ENCODE measurements around the gene MAG. TPM values are rescaled to one million over a fixed set of nuclear protein-coding genes. Genes with fewer than 3 reads are reported as not detected.

MAG gene
- total and polyA plus RNA-seq, 9 of the 15 experiments (the other 6 are each of a cell fraction or from before 2014, with no cell fraction given): 0.11 to 10.0 (median 1.6) TPM

GRCh38 chr19:35328851-35329285 is 36.9 kb downstream of the MAG start, which contains the start of gene CD22:
CD22 (plus strand) TSS chr19:35329187; CDS start chr19:35332041, 2,854 bp downstream.
- intact Hi-C loops (cut with micrococcal nuclease): no loop called here
- Histone ChIP-seq H4K20me1 (replicated peaks; ENCODE audit: control insufficient read depth, insufficient read depth, low read length) (no peaks in the 10 kb centered on the region), H3K79me2 (ENCODE audit: control insufficient read depth, insufficient read depth, low read length) (no peaks in the 10 kb centered on the region), H3K4me1 (replicated peaks in 1 of 2; ENCODE audit: control insufficient read depth in 2 of 2, insufficient read depth in 2 of 2, low read length in 2 of 2) (peaks cover 2 to 12% of the 10 kb centered on the region in 2 experiments; a peak in 4 of 5 replicates), H3K4me3 (no peak within 1 kb of the TSS), H3K9me3 (replicated peaks; ENCODE audit: control insufficient read depth, insufficient read depth, low read depth, low read length) (no peaks in the 10 kb centered on the region), H3K36me3 (ENCODE audit: control insufficient read depth, insufficient read depth, low read length) (no peaks in the 10 kb centered on the region), H3K9ac (ENCODE audit: insufficient read depth in 1 of 2, low read depth in 2 of 2, low read length in 2 of 2) (no peak within 1 kb of the TSS), H3K27ac (ENCODE audit: extremely low read depth, low read depth, low read length) (no peak within 1 kb of the TSS), H3K4me2 (ENCODE audit: insufficient read depth, low read length) (no peak within 1 kb of the TSS), H3K27me3 (ENCODE audit: control insufficient read depth in 2 of 2, insufficient read depth in 2 of 2, low read length in 2 of 2) (no peaks in the 10 kb centered on the region), H2AFZ (ENCODE audit: low read depth, low read length) (no peak within 1 kb of the TSS), H3K9me1 (ENCODE audit: control insufficient read depth, insufficient read depth, low read length) (no peaks in the 10 kb centered on the region)
- ChIA-PET POLR2A (interaction anchor here (0.7 kb wide), 1 partner anchor 48 kb away, joined by 3 read pairs; no protein-coding TSS in a partner anchor), CTCF (ENCODE audit: low intra/inter-chr PET ratio) (no interaction called here)
- DNase-seq (ENCODE audit: extremely low read depth in 1 of 4, low spot score in 3 of 4) (no peak), FAIRE-seq (no peak), ATAC-seq (no peak)
- 51% methylated on average over 12 of the region's 12 CpGs for WGBS (ENCODE audit: insufficient coverage, low coverage, missing lambda C conversion rate)
- in situ Hi-C loops (cut with MboI): no loop called here
- TF ChIP-seq NELFE (IDR thresholded peaks at IDR 0.05; ENCODE audit: insufficient read depth, insufficient read length) (no peak), DNMT1 (IDR thresholded peaks at IDR 0.05) (no peak), PRDM10 (IDR thresholded peaks at IDR 0.05; ENCODE audit: partially characterized antibody) (peak; percentile 72), HNRNPL (IDR thresholded peaks at IDR 0.05; ENCODE audit: low read depth, low read length) (no peak), MAFG (tag; conservative IDR thresholded peaks at IDR 0.05) (no peak), FOXK2 (conservative IDR thresholded peaks at IDR 0.05 in 1 of 2, IDR thresholded peaks at IDR 0.05 in 1 of 2; ENCODE audit: low read depth in 2 of 2) (no peak)
- BruUV-seq (replicated peaks): no TSS peak

Data from K562 (cell line).